IMR-90 (cell line): ENCODE results near the gene MOB3B.

Source experiments
- CTCF ChIP-seq: conservative IDR thresholded peaks from 2 replicates; pipeline ENCODE4 v1.5.1; 2012; ENCODE audit warnings: mild to moderate bottlenecking, low read depth, low read length, improper control_type of control experiment
- NFE2L2 ChIP-seq: fragments of 150-350 bp; IDR thresholded peaks from 2 replicates; pipeline ENCODE4 v1.6.1; 2016; ENCODE audit warnings: low read depth, mild to moderate bottlenecking, low read length
- TF ChIP-seq, protein P1 (sequence below): fragments of 150-350 bp; IDR thresholded peaks from 2 replicates; pipeline ENCODE4 v1.6.1; 2017; ENCODE audit warnings: mild to moderate bottlenecking, antibody characterized with exemption, low read length, low read depth

DNA sequence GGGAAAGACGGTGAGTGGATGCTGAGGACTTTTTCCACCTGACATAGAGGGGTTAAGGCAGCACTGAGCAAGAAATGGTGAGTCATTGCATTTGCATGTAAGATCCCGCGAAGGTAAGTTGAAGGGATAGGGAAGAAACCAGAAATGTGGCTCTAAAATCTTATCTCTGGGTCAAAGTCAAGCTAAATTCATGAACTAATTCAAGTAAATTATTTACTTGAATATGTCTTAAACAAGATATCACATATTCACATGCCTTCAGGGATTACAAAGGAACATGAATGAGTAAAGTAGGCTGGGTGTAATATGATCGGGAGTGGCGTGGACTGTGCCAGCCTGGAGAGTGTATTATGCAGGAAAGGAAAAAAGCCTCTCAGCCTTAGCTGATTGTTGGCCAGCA is 158.2 kb downstream of the MOB3B start:
- TF ChIP-seq CTCF (no peak), NFE2L2 (no peak)
- TF ChIP-seq, protein P1, sequence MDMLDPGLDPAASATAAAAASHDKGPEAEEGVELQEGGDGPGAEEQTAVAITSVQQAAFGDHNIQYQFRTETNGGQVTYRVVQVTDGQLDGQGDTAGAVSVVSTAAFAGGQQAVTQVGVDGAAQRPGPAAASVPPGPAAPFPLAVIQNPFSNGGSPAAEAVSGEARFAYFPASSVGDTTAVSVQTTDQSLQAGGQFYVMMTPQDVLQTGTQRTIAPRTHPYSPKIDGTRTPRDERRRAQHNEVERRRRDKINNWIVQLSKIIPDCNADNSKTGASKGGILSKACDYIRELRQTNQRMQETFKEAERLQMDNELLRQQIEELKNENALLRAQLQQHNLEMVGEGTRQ: no peak
